ENCODE results near the gene GFI1. TPM values are rescaled to one million over a fixed set of nuclear protein-coding genes. Genes with fewer than 3 reads are reported as not detected.
"Not testable (repeated sequence)": the region's sequence is repeated elsewhere in the genome, so short reads cannot be mapped to it uniquely, and the experiment has no call there.

GFI1 gene
- total RNA-seq, 1 experiment from 2014 or later: 0.49 TPM

- BruUV-seq (replicated peaks): no TSS peak
- in situ Hi-C loops (cut with HindIII; ENCODE audit: low pct_unique_long_range_greater_than_20kb, low sequenced_read_pairs): no loop called here
Measured at GRCh38 chr1:92527670-92528069, 40.9 kb upstream of the GFI1 start.

GRCh38 chr1:92524944-92525590, 38.3 kb upstream of the GFI1 start:
- H3K4me3 ChIP-seq (ENCODE audit: low read depth in 2 of 2, low read length in 2 of 2); POLR2A ChIA-PET; DNase-seq (ENCODE audit: low read depth, low spot score); H3K9me3 ChIP-seq (ENCODE audit: control insufficient read depth, insufficient read depth, low read depth, low read length); ATAC-seq; H3K36me3 ChIP-seq (ENCODE audit: control insufficient read depth, insufficient read depth, low read length); H3K27me3 ChIP-seq (ENCODE audit: control insufficient read depth, insufficient read depth, low read length); H3K27ac ChIP-seq (ENCODE audit: low read length); BruUV-seq (replicated peaks); CTCF ChIA-PET; H3K4me1 ChIP-seq (ENCODE audit: control insufficient read depth, insufficient read depth, low read length); intact Hi-C loops (cut with micrococcal nuclease; ENCODE audit: unreplicated experiment); in situ Hi-C loops (cut with HindIII; ENCODE audit: low pct_unique_long_range_greater_than_20kb, low sequenced_read_pairs): not testable (repeated sequence)

More at GRCh38 chr1:92527670-92528069, 40.9 kb upstream of the GFI1 start:
- DNase-seq (ENCODE audit: low read depth, low spot score) (no peak), ATAC-seq (no peak)
- Histone ChIP-seq H3K36me3 (ENCODE audit: control insufficient read depth, insufficient read depth, low read length) (no peaks in the 10 kb centered on the region), H3K27ac (ENCODE audit: low read length) (no peak overlapping the region), H3K9me3 (ENCODE audit: control insufficient read depth, insufficient read depth, low read depth, low read length) (no peaks in the 10 kb centered on the region), H3K4me1 (ENCODE audit: control insufficient read depth, insufficient read depth, low read length) (no peaks in the 10 kb centered on the region), H3K27me3 (ENCODE audit: control insufficient read depth, insufficient read depth, low read length) (no peaks in the 10 kb centered on the region), H3K4me3 (ENCODE audit: low read depth in 2 of 2, low read length in 2 of 2) (no peak overlapping the region)
- POLR2A ChIA-PET: no interaction called here
- intact Hi-C loops (cut with micrococcal nuclease; ENCODE audit: unreplicated experiment): no loop called here
- TF ChIP-seq TCF7L2 (IDR thresholded peaks at IDR 0.05; ENCODE audit: low read depth, low read length) (no peak), CTCF (IDR thresholded peaks at IDR 0.05) (no peak), REST (IDR thresholded peaks at IDR 0.05; ENCODE audit: insufficient read depth in 1 of 2, low read depth in 2 of 2, low read length in 1 of 2) (no peak), POLR2AphosphoS5 (IDR thresholded peaks at IDR 0.05; ENCODE audit: low read depth, low read length) (no peak), SIN3A (IDR thresholded peaks at IDR 0.05; ENCODE audit: borderline replicate concordance, insufficient read depth, low read depth, low read length) (no peak)
- CTCF ChIA-PET: no interaction called here

GRCh38 chr1:92519043-92519442, 32.3 kb upstream of the GFI1 start:
- BruUV-seq (replicated peaks): no TSS peak
- Histone ChIP-seq H3K36me3 (ENCODE audit: control insufficient read depth, insufficient read depth, low read length) (no peaks in the 10 kb centered on the region), H3K27ac (ENCODE audit: low read length) (no peak overlapping the region), H3K9me3 (ENCODE audit: control insufficient read depth, insufficient read depth, low read depth, low read length) (no peaks in the 10 kb centered on the region), H3K4me1 (ENCODE audit: control insufficient read depth, insufficient read depth, low read length) (no peaks in the 10 kb centered on the region), H3K4me3 (ENCODE audit: low read depth in 2 of 2, low read length in 2 of 2) (no peak overlapping the region), H3K27me3 (ENCODE audit: control insufficient read depth, insufficient read depth, low read length) (no peaks in the 10 kb centered on the region)
- ChIA-PET CTCF (no interaction called here), POLR2A (no interaction called here)
- in situ Hi-C loops (cut with HindIII; ENCODE audit: low pct_unique_long_range_greater_than_20kb, low sequenced_read_pairs): no loop called here
- intact Hi-C loops (cut with micrococcal nuclease; ENCODE audit: unreplicated experiment): no loop called here
- no peak for TF ChIP-seq REST (IDR thresholded peaks at IDR 0.05; ENCODE audit: insufficient read depth in 1 of 2, low read depth in 2 of 2, low read length in 1 of 2)
- TF ChIP-seq TCF7L2 (IDR thresholded peaks at IDR 0.05; ENCODE audit: low read depth, low read length): no peak
- TF ChIP-seq CTCF (IDR thresholded peaks at IDR 0.05): no peak
- no peak for ATAC-seq
- no peak for DNase-seq (ENCODE audit: low read depth, low spot score)
